ENCODE measurements around the gene HSPA12B. TPM values are rescaled to one million over a fixed set of nuclear protein-coding genes. Genes with fewer than 3 reads are reported as not detected.

The HSPA12B gene
- total RNA-seq, 1 donor from 2014 or later: 0.08 TPM

- DNase-seq (ENCODE audit: low read depth): no peak
- Histone ChIP-seq H3K27me3 (ENCODE audit: control insufficient read depth, insufficient read depth, low read length) (peaks cover 14% of the 10 kb centered on the region), H3K4me3 (ENCODE audit: low read depth, low read length) (no peak overlapping the region), H3K36me3 (ENCODE audit: control insufficient read depth, insufficient read depth, low read length) (no peaks in the 10 kb centered on the region)
- no peak for TF ChIP-seq CTCF (IDR thresholded peaks at IDR 0.05; ENCODE audit: insufficient read depth, low read length, poor library complexity, severe bottlenecking)
Observed at GRCh38 chr20:3739054-3739925, 6.8 kb downstream of the HSPA12B start.

- Histone ChIP-seq H3K27me3 (ENCODE audit: control insufficient read depth, insufficient read depth, low read length) (peaks cover 16% of the 10 kb centered on the region), H3K36me3 (ENCODE audit: control insufficient read depth, insufficient read depth, low read length) (no peaks in the 10 kb centered on the region), H3K4me3 (ENCODE audit: low read depth, low read length) (no peak overlapping the region)
- no peak for TF ChIP-seq CTCF (IDR thresholded peaks at IDR 0.05; ENCODE audit: insufficient read depth, low read length, poor library complexity, severe bottlenecking)
- no peak for DNase-seq (ENCODE audit: low read depth)
Observed at GRCh38 chr20:3739926-3740451, 7.5 kb downstream of the HSPA12B start.

- TF ChIP-seq CTCF (IDR thresholded peaks at IDR 0.05; ENCODE audit: insufficient read depth, low read length, poor library complexity, severe bottlenecking): no peak
- Histone ChIP-seq H3K36me3 (ENCODE audit: control insufficient read depth, insufficient read depth, low read length) (no peaks in the 10 kb centered on the region), H3K27me3 (ENCODE audit: control insufficient read depth, insufficient read depth, low read length) (peaks cover 20% of the 10 kb centered on the region), H3K4me3 (ENCODE audit: low read depth, low read length) (no peak overlapping the region)
- DNase-seq (ENCODE audit: low read depth): no peak
Observed at GRCh38 chr20:3740615-3741301, 8.3 kb downstream of the HSPA12B start.

- DNase-seq (ENCODE audit: low read depth): no peak
- TF ChIP-seq CTCF (IDR thresholded peaks at IDR 0.05; ENCODE audit: insufficient read depth, low read length, poor library complexity, severe bottlenecking): no peak
- Histone ChIP-seq H3K27me3 (ENCODE audit: control insufficient read depth, insufficient read depth, low read length) (peaks cover 23% of the 10 kb centered on the region), H3K4me3 (ENCODE audit: low read depth, low read length) (no peak overlapping the region), H3K36me3 (ENCODE audit: control insufficient read depth, insufficient read depth, low read length) (no peaks in the 10 kb centered on the region)
Observed at GRCh38 chr20:3741836-3742458, 9.5 kb downstream of the HSPA12B start.

GRCh38 chr20:3743251-3743650, 10.8 kb downstream of the HSPA12B start:
- H3K36me3 ChIP-seq (ENCODE audit: control insufficient read depth, insufficient read depth, low read length): no peaks in the 10 kb centered on the region
- H3K27me3 ChIP-seq (ENCODE audit: control insufficient read depth, insufficient read depth, low read length): peaks cover 23% of the 10 kb centered on the region
- TF ChIP-seq CTCF (IDR thresholded peaks at IDR 0.05; ENCODE audit: insufficient read depth, low read length, poor library complexity, severe bottlenecking): no peak

More at GRCh38 chr20:3743251-3743650, 10.8 kb downstream of the HSPA12B start:
- no peak overlapping the region for H3K4me3 ChIP-seq (ENCODE audit: low read depth, low read length)
- no peak for DNase-seq (ENCODE audit: low read depth)
